BLaER1 treated with 17β-estradiol and CSF1 and Interleukin-3, amounts not matched to agents 10 nM and 100 nM (cell line): ENCODE data around the gene FOXP1.
A peak's percentile ranks its signal among the peaks of the same experiment; 100 is the strongest.

Source experiments
- H3K27ac ChIP-seq, 11 experiments: shearing (Covaris generic); formaldehyde crosslinking; 2 replicates each; pipeline ENCODE4 v1.8.1; 2022
- H3K27me3 ChIP-seq, 11 experiments: shearing (Covaris generic); formaldehyde crosslinking; 2 replicates each; pipeline ENCODE4 v1.8.1; 2022
- H3K36me3 ChIP-seq, 11 experiments: shearing (Covaris generic); formaldehyde crosslinking; 2 replicates each; pipeline ENCODE4 v1.8.1; 2022
- H3K4me1 ChIP-seq, 10 experiments: shearing (Covaris generic); formaldehyde crosslinking; 2 replicates each; pipeline ENCODE4 v1.8.1; 2022
- H3K4me2 ChIP-seq, 11 experiments: shearing (Covaris generic); formaldehyde crosslinking; 2 replicates each; pipeline ENCODE4 v1.8.1; 2022
- H3K4me3 ChIP-seq, 10 experiments: shearing (Covaris generic); formaldehyde crosslinking; 2 replicates each; pipeline ENCODE4 v1.8.1; 2022
- H3K9ac ChIP-seq, 11 experiments: shearing (Covaris generic); formaldehyde crosslinking; 2 replicates each; pipeline ENCODE4 v1.8.1; 2022
- H3K9me3 ChIP-seq, 11 experiments: shearing (Covaris generic); formaldehyde crosslinking; replicated peaks in 1 of 11; 2 replicates each; pipeline ENCODE4 v1.8.1; 2022
- H4K20me1 ChIP-seq, 11 experiments: shearing (Covaris generic); formaldehyde crosslinking; 2 replicates each; pipeline ENCODE4 v1.8.1; 2022
- Cebpa-rat ChIP-seq, 11 experiments: shearing (Covaris generic); IDR thresholded peaks; 2 replicates each; pipeline ENCODE4 v1.8.1; 2022

FOXP1 gene

DNA sequence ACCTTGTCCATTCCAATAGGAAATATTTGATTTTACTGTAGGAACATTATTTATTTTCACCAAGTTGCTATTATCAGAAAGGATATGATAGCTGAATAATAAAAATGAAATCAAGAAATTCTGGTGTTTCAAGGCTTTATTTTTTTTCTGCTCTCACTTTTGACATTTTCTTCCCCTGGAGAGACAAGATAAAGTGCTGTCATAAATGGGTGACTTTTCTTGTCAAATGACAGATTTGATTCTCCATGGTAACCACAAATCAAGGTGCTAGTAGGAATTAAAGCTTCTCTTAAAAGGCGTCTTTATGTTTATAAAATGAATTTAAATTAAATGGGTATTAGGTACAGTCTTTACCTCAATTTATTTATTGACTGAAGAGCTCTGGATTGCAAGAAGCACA lies 124.6 kb downstream of the FOXP1 start:
- Histone ChIP-seq H3K4me1 (peaks cover 18 to 30% (median 23%) of the 10 kb centered on the region in 10 experiments; a peak in 19 of 20 replicates), H3K4me2 (no peak overlapping the region), H3K9me3 (no peaks in the 10 kb centered on the region), H4K20me1 (no peaks in the 10 kb centered on the region), H3K27me3 (peaks cover 26 to 46% (median 31%) of the 10 kb centered on the region in 11 experiments), H3K9ac (no peak overlapping the region), H3K27ac (no peak overlapping the region), H3K4me3 (no peak overlapping the region), H3K36me3 (no peaks in the 10 kb centered on the region)
- no peak for TF ChIP-seq Cebpa-rat (IDR thresholded peaks at IDR 0.05)

DNA sequence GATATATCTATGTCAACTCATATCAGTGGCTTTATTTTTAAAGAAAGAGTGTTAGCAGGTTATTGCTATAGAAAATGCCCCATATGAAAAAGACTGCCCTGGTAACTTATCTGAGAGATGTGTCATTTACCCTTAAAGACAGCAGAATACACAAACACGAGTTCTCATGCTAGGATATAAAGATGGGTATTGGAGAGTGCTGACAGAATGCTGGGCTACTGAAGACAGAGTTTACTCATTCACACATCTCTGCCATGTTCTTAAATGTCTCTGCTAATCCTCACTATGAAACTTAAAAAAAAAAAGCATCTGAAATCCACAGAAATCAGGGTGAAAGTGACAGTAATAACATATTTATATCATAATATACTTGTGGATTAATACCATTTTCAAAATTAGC lies 126.7 kb downstream of the FOXP1 start:
- Histone ChIP-seq H3K9me3 (no peaks in the 10 kb centered on the region), H4K20me1 (no peaks in the 10 kb centered on the region), H3K4me3 (no peak overlapping the region), H3K4me1 (peaks cover 18 to 30% (median 21%) of the 10 kb centered on the region in 10 experiments; a peak in 19 of 20 replicates), H3K9ac (no peak overlapping the region), H3K27ac (no peak overlapping the region), H3K27me3 (peaks cover 37 to 57% (median 46%) of the 10 kb centered on the region in 11 experiments), H3K36me3 (no peaks in the 10 kb centered on the region), H3K4me2 (peak overlapping the region in 5 of 11 experiments; percentile 50 to 81 (median 66); a peak in 10 of 22 replicates)
- TF ChIP-seq Cebpa-rat (IDR thresholded peaks at IDR 0.05): no peak

DNA sequence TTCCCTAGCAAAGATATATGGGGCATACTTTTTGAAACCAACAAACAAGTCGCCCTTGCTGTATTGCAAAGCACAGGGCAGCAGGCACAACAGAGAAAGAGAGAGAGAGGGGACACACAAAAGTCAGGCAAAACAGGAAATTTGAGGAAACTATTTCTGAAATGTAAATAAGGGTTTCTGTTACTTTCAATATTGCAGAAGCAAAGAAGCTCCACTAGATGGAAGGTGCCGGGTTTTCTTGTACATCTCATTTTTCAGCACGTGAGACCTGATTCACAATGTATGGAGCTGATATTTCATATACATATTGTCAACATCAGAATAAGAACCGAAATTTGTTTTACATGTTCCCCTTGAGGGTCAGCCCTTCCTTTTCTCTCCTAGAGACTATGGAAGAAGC lies 127.4 kb downstream of the FOXP1 start:
- Histone ChIP-seq H3K4me1 (peaks cover 18 to 33% (median 21%) of the 10 kb centered on the region in 10 experiments; a peak in 19 of 20 replicates), H3K9ac (no peak overlapping the region), H4K20me1 (no peaks in the 10 kb centered on the region), H3K27ac (no peak overlapping the region), H3K36me3 (no peaks in the 10 kb centered on the region), H3K4me2 (peak overlapping the region; percentile 44 to 81 (median 66)), H3K27me3 (peaks cover 37 to 57% (median 46%) of the 10 kb centered on the region in 11 experiments), H3K4me3 (0 out of 20 replicates have a peak overlapping the region, but pooled peaks of 2 of the 10 experiments have one; percentile 18 to 22), H3K9me3 (no peaks in the 10 kb centered on the region)
- no peak for TF ChIP-seq Cebpa-rat (IDR thresholded peaks at IDR 0.05)

DNA sequence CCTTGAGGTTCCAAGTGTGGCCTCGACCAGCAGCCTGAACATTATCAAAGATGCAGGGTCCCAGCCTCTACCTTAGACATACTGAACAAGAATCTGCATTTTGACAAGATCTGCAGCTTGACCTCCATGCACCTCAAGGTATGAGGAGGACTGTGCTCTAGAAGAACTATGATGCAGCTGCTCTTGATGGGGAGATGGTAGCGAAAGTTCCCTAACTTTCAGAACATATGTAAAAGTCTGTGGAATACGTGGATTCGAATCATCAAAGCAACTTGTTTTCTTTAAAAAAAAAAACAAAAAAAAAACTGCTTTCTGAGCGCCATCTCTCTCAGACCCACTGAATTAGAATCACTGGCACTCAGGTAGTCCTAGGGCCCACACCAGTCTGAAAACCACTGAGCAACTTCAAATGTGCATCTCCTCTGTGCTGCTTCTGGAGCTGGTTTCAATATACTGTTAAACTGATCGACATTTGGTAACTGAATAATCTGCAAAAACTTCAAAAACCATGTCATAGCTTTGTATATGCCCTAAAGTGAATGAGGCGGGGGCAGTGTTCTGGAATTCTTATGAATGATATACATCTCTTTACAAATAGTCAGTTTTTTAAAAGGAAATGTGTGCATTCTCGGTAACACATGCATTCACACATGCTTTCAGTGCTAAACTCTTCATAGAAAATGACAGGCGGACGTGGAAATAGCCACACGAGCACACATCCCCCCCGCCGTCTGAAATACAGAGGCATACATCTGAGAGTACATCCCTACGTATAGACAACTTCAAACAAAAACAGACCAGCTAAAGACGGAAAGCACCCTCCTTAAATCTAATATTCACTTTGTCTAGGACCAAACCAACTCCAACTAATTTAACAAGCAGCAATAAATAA lies 128.8 kb downstream of the FOXP1 start:
- Histone ChIP-seq H3K36me3 (no peaks in the 10 kb centered on the region), H3K4me3 (no peak overlapping the region), H3K4me1 (peaks cover 18 to 37% (median 24%) of the 10 kb centered on the region in 10 experiments; a peak in 19 of 20 replicates), H4K20me1 (no peaks in the 10 kb centered on the region), H3K27ac (no peak overlapping the region), H3K9me3 (no peaks in the 10 kb centered on the region), H3K4me2 (peak overlapping the region in 8 of 11 experiments; percentile 5 to 71 (median 54); a peak in 11 of 22 replicates), H3K27me3 (peaks cover 37 to 57% (median 46%) of the 10 kb centered on the region in 11 experiments), H3K9ac (no peak overlapping the region)
- no peak for TF ChIP-seq Cebpa-rat (IDR thresholded peaks at IDR 0.05)

DNA sequence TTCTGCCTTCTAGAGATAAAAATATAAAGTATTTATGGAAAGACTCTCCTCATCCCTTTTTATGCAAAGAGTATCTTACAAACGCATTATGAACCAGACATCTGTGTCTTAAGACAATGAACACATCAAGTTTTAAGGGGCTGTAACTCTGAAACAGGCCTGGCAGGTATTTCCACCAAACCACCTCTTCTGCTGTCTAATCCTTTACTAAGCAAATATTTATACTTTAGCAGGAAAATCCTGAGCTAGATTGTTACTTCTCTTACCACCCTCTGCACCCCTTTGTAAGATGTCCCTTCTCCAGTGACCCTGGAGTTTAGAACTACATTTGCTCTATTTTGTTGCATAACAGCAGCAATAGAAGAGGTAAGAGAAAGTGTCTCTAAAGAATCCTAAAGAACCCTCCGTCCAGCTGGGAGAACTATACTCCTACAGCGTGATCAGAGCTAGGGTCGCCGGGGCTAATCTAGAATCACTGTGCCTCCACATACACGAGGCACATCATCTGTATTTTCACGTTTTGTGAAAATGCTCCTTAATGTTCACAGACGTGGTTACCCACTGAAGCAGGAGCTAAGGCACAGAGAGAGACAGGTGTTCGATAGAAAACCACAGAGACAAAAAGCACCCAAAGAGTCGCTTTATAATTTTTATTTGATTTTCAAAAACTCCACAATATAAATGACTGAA lies 129.6 kb downstream of the FOXP1 start:
- Histone ChIP-seq H3K36me3 (no peaks in the 10 kb centered on the region), H3K9me3 (no peaks in the 10 kb centered on the region), H3K4me1 (peaks cover 18 to 37% (median 24%) of the 10 kb centered on the region in 10 experiments; a peak in 19 of 20 replicates), H3K9ac (no peak overlapping the region), H3K4me3 (no peak overlapping the region), H3K27ac (no peak overlapping the region), H3K4me2 (peak overlapping the region in 7 of 11 experiments; percentile 3 to 71 (median 53); a peak in 8 of 22 replicates), H4K20me1 (no peaks in the 10 kb centered on the region), H3K27me3 (peaks cover 37 to 57% (median 46%) of the 10 kb centered on the region in 11 experiments)
- TF ChIP-seq Cebpa-rat (IDR thresholded peaks at IDR 0.05): no peak

DNA sequence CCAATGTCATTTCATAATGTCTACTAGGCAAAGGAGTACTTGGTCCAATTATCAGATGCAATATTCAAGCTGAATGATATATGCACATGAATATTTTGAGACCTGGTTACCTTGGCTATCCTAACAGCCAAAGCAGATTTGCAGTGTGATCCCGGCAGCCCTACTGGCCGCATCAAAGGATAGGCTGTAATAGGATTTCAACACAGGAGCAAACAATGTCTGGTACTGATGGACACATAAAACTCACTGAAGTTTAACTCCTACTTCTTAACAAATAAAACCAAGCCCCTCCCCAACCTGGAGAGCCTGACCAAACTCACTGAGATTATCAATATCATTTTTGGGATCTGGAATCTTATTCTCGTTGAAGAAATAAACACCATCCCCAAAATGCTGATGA lies 130.2 kb downstream of the FOXP1 start:
- Histone ChIP-seq H3K27ac (no peak overlapping the region), H3K4me1 (peaks cover 20 to 37% (median 24%) of the 10 kb centered on the region in 10 experiments; a peak in 19 of 20 replicates), H3K36me3 (no peaks in the 10 kb centered on the region), H4K20me1 (no peaks in the 10 kb centered on the region), H3K4me3 (no peak overlapping the region), H3K4me2 (no peak overlapping the region), H3K9ac (no peak overlapping the region), H3K9me3 (no peaks in the 10 kb centered on the region), H3K27me3 (peaks cover 37 to 55% (median 46%) of the 10 kb centered on the region in 11 experiments)
- TF ChIP-seq Cebpa-rat (IDR thresholded peaks at IDR 0.05): no peak

DNA sequence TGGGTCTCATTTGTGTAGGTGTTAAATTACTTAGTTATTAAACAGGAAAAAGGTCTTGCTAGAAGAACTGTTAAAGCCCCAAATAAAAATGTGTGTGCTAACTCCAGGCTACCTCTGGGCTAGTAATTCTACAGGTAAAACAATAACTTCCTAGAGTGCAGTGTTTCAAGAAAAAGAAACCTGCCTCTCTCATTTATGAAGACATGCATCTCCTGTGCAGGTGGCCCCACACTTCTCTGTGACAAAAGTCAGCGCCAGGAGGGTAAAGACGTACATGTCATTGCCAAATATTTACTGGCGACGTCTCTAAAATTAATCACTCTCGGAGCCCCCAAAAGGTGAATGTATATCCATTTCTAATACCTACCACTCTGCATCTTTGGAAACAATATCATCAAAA lies 131.7 kb downstream of the FOXP1 start:
- peak overlapping the region in 2 of 11 experiments; percentile 2 to 7; a peak in 1 of 22 replicates for H3K4me2 ChIP-seq
- H3K27ac ChIP-seq: no peak overlapping the region
- TF ChIP-seq Cebpa-rat (IDR thresholded peaks at IDR 0.05): no peak
- H3K27me3 ChIP-seq: peaks cover 32 to 41% (median 39%) of the 10 kb centered on the region in 11 experiments
- no peaks in the 10 kb centered on the region for H3K9me3 ChIP-seq
- H3K36me3 ChIP-seq: no peaks in the 10 kb centered on the region
- peaks cover 35 to 51% (median 38%) of the 10 kb centered on the region in 10 experiments for H3K4me1 ChIP-seq
- H4K20me1 ChIP-seq: no peaks in the 10 kb centered on the region
- H3K9ac ChIP-seq: no peak overlapping the region
- no peak overlapping the region for H3K4me3 ChIP-seq

DNA sequence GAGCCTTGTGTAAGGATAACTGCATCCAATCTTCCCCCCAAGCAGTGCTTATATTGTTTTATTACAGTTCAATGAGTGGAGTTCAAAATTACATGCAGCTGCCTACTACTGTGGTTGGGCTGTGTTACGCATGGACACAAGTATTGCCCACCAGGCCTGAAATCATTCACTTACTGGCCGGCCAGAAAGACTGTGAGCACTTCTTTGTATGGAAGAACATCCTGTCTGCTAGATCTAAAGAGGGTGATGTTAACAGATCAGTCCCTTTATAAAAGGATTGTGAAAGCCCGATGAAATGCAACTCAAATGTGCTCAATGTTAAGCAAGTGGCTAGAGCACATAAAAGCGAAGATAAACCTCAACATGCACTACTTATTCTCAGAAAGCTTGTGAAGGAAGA lies 132.5 kb downstream of the FOXP1 start:
- H3K4me3 ChIP-seq: no peak overlapping the region
- H3K4me2 ChIP-seq: peak overlapping the region in 8 of 11 experiments; percentile 2 to 34 (median 12); a peak in 6 of 22 replicates
- no peaks in the 10 kb centered on the region for H4K20me1 ChIP-seq
- no peak for TF ChIP-seq Cebpa-rat (IDR thresholded peaks at IDR 0.05)
- H3K9me3 ChIP-seq: no peaks in the 10 kb centered on the region
- H3K9ac ChIP-seq: no peak overlapping the region
- peaks cover 29 to 35% (median 32%) of the 10 kb centered on the region in 11 experiments for H3K27me3 ChIP-seq
- no peak overlapping the region for H3K27ac ChIP-seq
- H3K36me3 ChIP-seq: no peaks in the 10 kb centered on the region
- H3K4me1 ChIP-seq: peaks cover 36 to 51% (median 40%) of the 10 kb centered on the region in 10 experiments

DNA sequence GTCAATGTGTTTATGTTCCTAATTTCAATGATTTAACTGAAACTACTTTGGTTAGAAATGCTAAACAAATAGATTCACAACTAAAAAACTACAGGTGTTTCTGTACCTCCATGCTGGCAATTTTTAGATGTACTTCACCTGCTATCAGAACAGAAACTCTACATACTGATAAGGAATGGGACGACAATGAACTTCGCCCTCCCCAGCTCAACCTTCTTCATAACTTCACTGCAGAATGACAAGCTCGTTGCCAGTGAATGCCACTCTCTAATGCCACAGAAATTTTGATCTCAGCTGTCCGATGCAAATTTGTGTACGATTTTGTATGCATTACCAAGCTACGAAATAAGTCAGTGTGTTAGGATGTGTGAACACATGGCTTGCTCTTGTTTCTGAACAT lies 133.4 kb downstream of the FOXP1 start:
- H3K4me2 ChIP-seq: no peak overlapping the region
- H3K4me3 ChIP-seq: no peak overlapping the region
- TF ChIP-seq Cebpa-rat (IDR thresholded peaks at IDR 0.05): no peak
- peaks cover 20 to 27% (median 24%) of the 10 kb centered on the region in 11 experiments for H3K27me3 ChIP-seq
- H3K9me3 ChIP-seq: no peaks in the 10 kb centered on the region
- H3K9ac ChIP-seq: no peak overlapping the region
- no peaks in the 10 kb centered on the region for H4K20me1 ChIP-seq
- no peaks in the 10 kb centered on the region for H3K36me3 ChIP-seq
- no peak overlapping the region for H3K27ac ChIP-seq
- peaks cover 36 to 51% (median 42%) of the 10 kb centered on the region in 10 experiments for H3K4me1 ChIP-seq
